GM21447 (cell line): Measurements from ENCODE around the gene CD226.
"Not testable (repeated sequence)": the region's sequence is repeated elsewhere in the genome, so short reads cannot be mapped to it uniquely, and the experiment has no call there.

Source experiments
- ATAC-seq: cut with Tn5 transposase; IDR thresholded peaks from one replicate; pipeline ENCODE4 v1.9.1; 2021; ENCODE audit not compliant: unreplicated experiment

CD226 gene

DNA sequence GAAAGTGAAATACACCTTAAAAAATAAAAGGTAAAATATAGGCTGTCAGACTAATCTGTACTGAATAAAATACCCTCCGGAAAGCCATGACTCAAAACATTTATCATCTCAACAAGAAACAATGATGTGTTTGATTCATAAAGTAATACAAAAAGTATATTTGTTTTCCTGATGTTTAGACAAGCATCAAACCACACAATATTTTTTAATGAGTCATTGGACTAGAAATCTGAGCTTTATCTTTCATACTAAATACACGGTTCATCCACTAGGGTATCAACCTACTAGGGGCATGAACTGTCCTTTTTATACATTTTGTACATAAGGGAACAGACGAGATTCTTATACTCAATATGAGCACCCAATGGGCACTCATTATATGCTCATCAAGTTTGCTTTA is 31.3 kb downstream of the CD226 start:
- no peak for ATAC-seq

DNA sequence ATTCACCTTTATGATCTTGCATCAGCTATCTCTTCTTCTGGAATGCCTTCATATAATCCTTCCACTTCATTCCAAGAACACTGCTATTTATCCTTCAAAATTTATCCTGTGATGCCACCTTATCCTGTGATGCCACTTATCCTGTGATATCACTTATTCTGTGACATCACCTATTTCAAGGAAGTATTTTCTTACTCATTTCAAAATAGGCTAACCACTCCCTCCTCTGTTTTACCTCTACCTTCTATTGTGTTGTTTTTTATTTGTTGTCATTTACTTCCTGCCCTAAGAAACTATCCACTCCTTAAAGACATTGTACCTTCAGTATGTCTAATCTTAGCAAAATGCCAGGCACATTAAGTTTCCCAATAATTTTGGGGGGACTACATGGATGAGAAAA is 38.8 kb downstream of the CD226 start:
- ATAC-seq, result no peak

- no peak for ATAC-seq
These were observed 40.9 kb downstream of the CD226 start for GRCh38 chr18:69906765-69907164.

DNA sequence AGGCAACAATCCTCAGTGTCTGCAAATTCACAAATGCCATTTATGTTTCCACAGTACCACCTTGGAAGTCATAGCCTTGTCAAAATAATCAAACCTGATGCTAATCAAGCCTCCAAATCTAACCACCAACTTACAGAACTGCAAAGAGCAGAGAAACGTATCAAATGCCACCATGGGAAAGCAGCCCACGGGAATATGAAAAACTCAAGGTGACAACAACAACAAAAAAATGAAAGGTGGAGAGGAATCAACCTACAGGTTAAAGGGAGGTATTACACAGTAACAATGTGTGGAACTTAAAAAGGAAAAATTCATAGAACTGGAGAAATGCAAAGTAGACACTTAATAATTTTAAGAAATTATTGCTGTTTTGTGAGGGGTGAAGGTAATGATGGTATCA is 46.7 kb downstream of the CD226 start:
- no peak for ATAC-seq

DNA sequence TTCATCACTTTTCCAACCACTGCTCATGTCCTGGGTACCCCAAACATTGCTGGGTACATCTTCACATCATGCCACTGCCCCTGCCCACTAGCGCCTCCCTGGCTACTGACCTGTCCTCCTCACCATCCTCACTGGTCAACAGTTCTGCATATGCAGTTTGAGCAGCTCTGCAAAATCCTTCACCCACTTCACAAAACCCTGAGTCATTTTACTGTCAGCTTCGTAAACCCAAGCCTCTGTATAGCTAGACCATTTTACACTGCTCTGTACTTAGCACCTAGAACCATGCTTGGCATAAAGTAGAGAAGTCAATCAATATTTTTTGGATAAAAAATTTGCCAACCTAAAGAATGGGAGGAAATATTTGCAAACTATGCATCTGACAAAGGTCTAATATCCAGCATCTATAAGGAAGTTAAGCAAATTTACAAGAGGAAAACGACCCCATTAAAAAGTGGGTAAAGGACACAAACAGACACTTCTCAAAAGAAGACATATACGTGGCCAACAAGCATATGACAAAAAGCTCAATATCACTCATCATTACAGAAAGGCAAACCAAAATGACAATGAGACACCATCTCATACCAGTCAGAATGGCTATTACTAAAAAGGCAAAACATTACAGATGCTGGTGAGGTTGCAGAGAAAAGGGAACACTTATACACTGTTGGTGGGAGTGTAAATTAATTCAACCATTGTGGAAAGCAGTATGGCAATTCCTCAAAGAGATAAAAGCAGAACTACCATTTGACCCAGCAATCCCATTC is 48.3 kb downstream of the CD226 start:
- not testable (repeated sequence) for ATAC-seq

- peak; percentile 43 for ATAC-seq
These were observed 49.3 kb downstream of the CD226 start for GRCh38 chr18:69898241-69898861.

GRCh38 chr18:69897397-69898108 is 50.1 kb downstream of the CD226 start:
- ATAC-seq, result no peak

DNA sequence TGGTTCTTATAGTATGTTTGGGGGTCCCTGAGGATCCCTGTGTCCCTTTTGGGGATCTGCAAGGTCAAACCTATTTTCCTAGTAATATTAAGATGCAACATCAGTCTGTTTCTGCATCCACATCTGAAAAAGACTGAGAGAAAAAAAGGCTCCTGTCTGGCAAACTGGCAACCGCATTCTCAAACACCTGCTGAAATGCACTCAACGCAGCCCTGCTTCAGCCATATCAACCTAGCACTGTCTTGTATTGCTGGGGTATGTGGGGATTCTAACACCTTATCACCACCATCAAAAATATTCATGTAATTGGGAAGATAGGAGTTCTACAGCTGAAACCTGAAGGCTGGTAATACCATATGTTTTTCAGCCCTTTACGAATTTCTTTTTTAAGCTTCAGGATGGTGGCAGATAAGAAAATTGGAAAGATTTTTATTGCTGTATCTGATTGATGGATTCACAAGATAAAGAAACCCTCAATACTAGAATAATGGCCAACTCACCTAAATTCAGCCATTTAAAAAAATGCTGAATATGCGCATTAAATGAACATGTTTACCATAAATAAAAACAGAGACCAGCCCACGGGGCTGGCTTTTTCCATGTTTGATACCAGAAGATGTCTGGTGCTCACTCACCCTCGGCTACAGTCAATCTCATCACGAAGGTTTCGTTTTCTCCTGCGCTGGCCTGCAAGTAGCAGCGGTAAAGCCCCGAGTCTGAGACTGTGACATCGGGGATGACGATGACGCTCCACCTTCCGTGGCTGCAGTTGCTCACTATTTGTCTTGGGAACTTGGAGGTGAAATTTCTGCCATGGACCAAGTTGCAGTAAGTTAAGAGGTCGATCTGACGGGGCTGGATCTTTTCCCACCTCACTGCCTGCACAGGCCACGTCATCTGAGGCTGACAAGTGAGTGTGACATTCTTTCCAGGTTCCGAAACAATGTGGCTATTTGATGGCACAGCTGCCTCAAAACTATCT is 52.3 kb downstream of the CD226 start:
- no peak for ATAC-seq

DNA sequence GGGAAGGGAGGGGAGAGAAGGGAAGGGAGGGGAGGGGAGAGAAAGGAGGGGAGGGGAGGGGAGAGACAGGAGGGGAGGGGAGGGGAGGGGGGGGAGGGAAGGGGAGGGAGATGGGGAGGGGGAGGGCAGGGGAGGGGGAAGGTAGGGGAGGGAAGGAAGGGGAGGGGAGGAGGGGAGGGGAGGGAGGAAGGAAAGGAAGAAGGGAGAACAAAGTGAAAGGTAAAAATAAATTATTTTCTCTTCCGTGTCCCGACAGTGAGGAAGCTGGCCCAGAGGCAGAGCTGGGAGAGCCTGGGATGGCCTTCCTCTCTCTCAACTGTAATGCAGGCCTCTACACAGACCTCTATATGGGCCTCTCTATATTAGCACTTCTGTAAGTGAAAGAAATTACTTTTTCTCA is 53.2 kb downstream of the CD226 start:
- ATAC-seq, result no peak

- no peak for ATAC-seq
These were observed 57.1 kb downstream of the CD226 start for GRCh38 chr18:69890558-69890957.

GRCh38 chr18:69889009-69889408 is 58.7 kb downstream of the CD226 start:
- no peak for ATAC-seq

DNA sequence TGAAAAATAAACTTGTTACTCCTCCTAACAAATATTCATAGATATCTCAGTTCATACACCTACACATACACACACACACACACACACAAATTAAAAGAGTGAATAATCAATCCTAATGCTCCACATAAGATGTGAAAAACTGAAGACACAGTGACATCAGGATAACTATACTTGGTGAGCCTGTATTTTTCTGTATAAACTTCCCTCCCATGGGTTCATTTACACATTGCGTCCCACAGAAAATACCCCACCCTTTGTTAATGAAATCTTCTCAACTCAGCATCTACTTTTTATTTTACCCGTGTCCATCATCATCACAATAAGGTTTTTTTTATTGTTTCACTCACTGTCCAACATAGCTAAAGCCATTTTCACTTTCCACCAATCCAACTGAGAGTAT is 60.4 kb downstream of the CD226 start:
- no peak for ATAC-seq

- ATAC-seq, result peak; percentile 72
These were observed 61.7 kb downstream of the CD226 start for GRCh38 chr18:69885841-69886531.

DNA sequence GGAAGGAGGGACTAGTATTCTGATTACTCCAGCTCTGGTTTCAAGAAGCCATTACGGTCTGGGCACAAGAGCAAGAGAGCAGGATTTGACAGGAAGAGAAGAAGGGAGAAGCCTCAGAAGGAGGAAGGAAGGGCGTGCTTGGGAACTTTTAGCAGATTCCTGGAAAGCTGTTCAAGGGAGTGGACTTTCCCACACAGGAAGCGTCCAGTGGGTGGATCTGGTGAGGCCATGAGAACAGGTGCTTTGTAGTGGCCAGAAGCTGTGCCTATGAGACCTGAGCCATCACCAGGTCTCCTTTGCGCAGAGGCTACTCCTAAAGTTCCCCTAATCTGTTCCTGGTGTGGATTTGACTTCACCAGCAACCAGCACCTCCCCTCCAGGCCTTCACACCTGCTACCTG is 62.3 kb downstream of the CD226 start:
- no peak for ATAC-seq

DNA sequence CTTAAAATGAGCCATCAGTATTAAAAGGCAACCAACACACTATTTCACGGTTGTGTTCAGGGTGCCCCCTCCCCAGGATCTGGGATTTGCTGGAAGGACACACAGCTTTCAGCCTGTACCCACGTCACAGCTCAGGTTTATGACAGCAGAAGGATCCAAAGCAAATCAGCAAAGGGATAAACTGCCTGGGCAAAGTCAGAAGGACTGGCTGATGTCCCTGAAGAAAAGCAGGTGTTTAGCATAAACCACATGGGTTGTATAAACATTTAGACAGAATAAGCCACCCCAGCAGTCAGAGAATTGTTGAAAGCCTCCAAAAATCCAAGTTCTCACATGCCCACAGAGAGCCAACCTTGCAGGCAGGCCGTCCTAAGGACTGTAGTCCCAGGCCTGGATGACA is 63.9 kb downstream of the CD226 start:
- no peak for ATAC-seq

- peak; percentile 51 for ATAC-seq
These were observed 64.6 kb downstream of the CD226 start for GRCh38 chr18:69882965-69883668.

GRCh38 chr18:69880083-69880482 is 67.6 kb downstream of the CD226 start:
- ATAC-seq, result no peak

- ATAC-seq, result not testable (repeated sequence)
These were observed 68.6 kb downstream of the CD226 start for GRCh38 chr18:69879051-69879450.

- no peak for ATAC-seq
These were observed 69.3 kb downstream of the CD226 start for GRCh38 chr18:69878213-69878933.
